H9 (cell line): ENCODE data around the gene RWDD1. TPM values are rescaled to one million over a fixed set of nuclear protein-coding genes. Genes with fewer than 3 reads are reported as not detected.

Source experiments
- DNase-seq: peaks from one replicate; pipeline ENCODE4 v3.0.0-alpha.2; 2017
- H2AFZ ChIP-seq: one replicate; pipeline ENCODE4 v1.6.1; 2013; ENCODE audit warnings: mild to moderate bottlenecking, low read length, control low read depth, moderate library complexity
- H2AK5ac ChIP-seq: 2 replicates; pipeline ENCODE4 v1.6.1; 2013; ENCODE audit warnings: low read length, control low read depth, mixed read lengths; ENCODE audit not compliant: insufficient read length
- H2BK120ac ChIP-seq: one replicate; pipeline ENCODE4 v1.6.1; 2013; ENCODE audit warnings: low read depth, mild to moderate bottlenecking, low read length, control low read depth, inconsistent platforms; ENCODE audit not compliant: poor library complexity, severe bottlenecking
- H2BK12ac ChIP-seq: 2 replicates; pipeline ENCODE4 v1.6.1; 2013; ENCODE audit warnings: low read length, control low read depth, mixed read lengths, low read depth; ENCODE audit not compliant: insufficient read length
- H2BK15ac ChIP-seq: 2 replicates; pipeline ENCODE4 v1.6.1; 2013; ENCODE audit warnings: low read depth, low read length, control low read depth
- H2BK20ac ChIP-seq: one replicate; pipeline ENCODE4 v1.6.1; 2013; ENCODE audit warnings: low read depth, mild to moderate bottlenecking, low read length, control low read depth, inconsistent platforms; ENCODE audit not compliant: poor library complexity, severe bottlenecking
- H2BK5ac ChIP-seq: 2 replicates; pipeline ENCODE4 v1.6.1; 2013; ENCODE audit warnings: low read length, control low read depth, mixed read lengths; ENCODE audit not compliant: insufficient read length
- H3K14ac ChIP-seq: 2 replicates; pipeline ENCODE4 v1.6.1; 2013; ENCODE audit warnings: low read length, control low read depth; ENCODE audit not compliant: insufficient read depth
- H3K18ac ChIP-seq: 2 replicates; pipeline ENCODE4 v1.6.1; 2013; ENCODE audit warnings: low read depth, mild to moderate bottlenecking, mixed read lengths, low read length, control low read depth; ENCODE audit not compliant: insufficient read length
- H3K23ac ChIP-seq: 2 replicates; pipeline ENCODE4 v1.6.1; 2013; ENCODE audit warnings: low read length, control low read depth, mixed read lengths, low read depth; ENCODE audit not compliant: insufficient read length
- H3K23me2 ChIP-seq: 2 replicates; pipeline ENCODE4 v1.6.1; 2013; ENCODE audit warnings: low read depth, mild to moderate bottlenecking, mixed read lengths, low read length, control low read depth; ENCODE audit not compliant: insufficient read length, poor library complexity, severe bottlenecking
- H3K27ac ChIP-seq: 2 replicates; pipeline ENCODE4 v1.5.1; 2013; ENCODE audit warnings: low read length, control low read depth, mixed read lengths, low read depth; ENCODE audit not compliant: insufficient read length
- H3K27me3 ChIP-seq: 2 replicates; pipeline ENCODE4 v1.6.1; 2013; ENCODE audit warnings: low read length, control low read depth, inconsistent platforms; ENCODE audit not compliant: insufficient read depth
- H3K4ac ChIP-seq: 2 replicates; pipeline ENCODE4 v1.6.1; 2013; ENCODE audit warnings: low read depth, mild to moderate bottlenecking, control low read depth, inconsistent platforms, low read length, moderate library complexity
- H3K4me1 ChIP-seq: 2 replicates; pipeline ENCODE4 v1.6.1; 2013; ENCODE audit warnings: low read length, control low read depth, inconsistent platforms; ENCODE audit not compliant: insufficient read depth
- H3K4me2 ChIP-seq: 2 replicates; pipeline ENCODE4 v1.6.1; 2013; ENCODE audit warnings: low read length, control low read depth, mixed read lengths; ENCODE audit not compliant: insufficient read length, insufficient read depth
- H3K56ac ChIP-seq: 2 replicates; pipeline ENCODE4 v1.6.1; 2013; ENCODE audit warnings: low read depth, mild to moderate bottlenecking, mixed read lengths, low read length, control low read depth; ENCODE audit not compliant: insufficient read length
- H3K79me1 ChIP-seq: 2 replicates; pipeline ENCODE4 v1.6.1; 2013; ENCODE audit warnings: low read depth, mild to moderate bottlenecking, moderate library complexity, low read length, control low read depth, inconsistent platforms; ENCODE audit not compliant: insufficient read depth, poor library complexity, severe bottlenecking
- H3K79me2 ChIP-seq: 2 replicates; pipeline ENCODE4 v1.6.1; 2013; ENCODE audit warnings: low read length, control low read depth, inconsistent platforms; ENCODE audit not compliant: insufficient read depth
- H3K9ac ChIP-seq: 2 replicates; pipeline ENCODE4 v1.6.1; 2013; ENCODE audit warnings: low read length, control low read depth, mixed read lengths; ENCODE audit not compliant: insufficient read length; ENCODE audit errors: extremely low read depth
- H3K9me3 ChIP-seq: one replicate; pipeline ENCODE4 v1.6.1; 2013; ENCODE audit warnings: low read depth, low read length, inconsistent platforms; ENCODE audit not compliant: control insufficient read depth
- H3T11ph ChIP-seq: one replicate; pipeline ENCODE4 v1.6.1; 2013; ENCODE audit warnings: mild to moderate bottlenecking, low read length, control low read depth, inconsistent platforms
- H4K20me1 ChIP-seq: one replicate; pipeline ENCODE4 v1.6.1; 2013; ENCODE audit not compliant: control insufficient read depth, insufficient read length, insufficient read depth
- H4K5ac ChIP-seq: 2 replicates; pipeline ENCODE4 v1.6.1; 2013; ENCODE audit warnings: low read depth, mild to moderate bottlenecking, mixed read lengths, low read length, control low read depth; ENCODE audit not compliant: insufficient read length
- H4K8ac ChIP-seq: replicated peaks from 2 replicates; pipeline ENCODE4 v1.6.1; 2013; ENCODE audit warnings: low read length, control low read depth, mixed read lengths, low read depth; ENCODE audit not compliant: insufficient read length
- H4K91ac ChIP-seq: 2 replicates; pipeline ENCODE4 v1.6.1; 2013; ENCODE audit warnings: low read depth, mild to moderate bottlenecking, moderate library complexity, mixed read lengths, low read length, control low read depth; ENCODE audit not compliant: insufficient read length
- H3K27ac Mint-ChIP-seq, 3 experiments: 2 replicates in 2 of 3; 3 replicates in 1 of 3; pipeline ENCODE4 v1.8.0; 2020 to 2021; ENCODE audit warnings: mixed read lengths in 3 of 3, mild to moderate bottlenecking in 1 of 3, moderate library complexity in 1 of 3
- H3K27me3 Mint-ChIP-seq: 2 replicates; pipeline ENCODE4 v1.8.0; 2021; ENCODE audit warnings: low read depth, mild to moderate bottlenecking, moderate library complexity, mixed read lengths
- H3K36me3 Mint-ChIP-seq, 3 experiments: 2 replicates in 2 of 3; 3 replicates in 1 of 3; pipeline ENCODE4 v1.8.0; 2020 to 2021; ENCODE audit warnings: low read depth in 3 of 3, mixed read lengths in 3 of 3; ENCODE audit not compliant: insufficient read depth in 1 of 3
- H3K4me1 Mint-ChIP-seq, 2 experiments: 2 replicates each; pipeline ENCODE4 v1.8.0; 2020; ENCODE audit warnings: mixed read lengths in 2 of 2
- H3K4me3 Mint-ChIP-seq, 2 experiments: 2 replicates in 1 of 2; 3 replicates in 1 of 2; pipeline ENCODE4 v1.8.0; 2020 to 2021; ENCODE audit warnings: mild to moderate bottlenecking in 2 of 2, mixed read lengths in 2 of 2, moderate library complexity in 1 of 2
- H3K9me3 Mint-ChIP-seq, 2 experiments: 2 replicates in 1 of 2; 3 replicates in 1 of 2; pipeline ENCODE4 v1.8.0; 2020; ENCODE audit warnings: mild to moderate bottlenecking in 2 of 2, mixed read lengths in 2 of 2, moderate library complexity in 1 of 2
- WGBS: extraction: QIAGEN DNeasy Blood & Tissue Kit; methylation state at CpG from one replicate; pipeline ENCODE4 v1.1.7; 2013; ENCODE audit warnings: missing lambda C conversion rate, low lambda C conversion rate, mixed read lengths; ENCODE audit not compliant: insufficient read length; ENCODE audit errors: extremely low coverage; 5-methylcytosine and 5-hydroxymethylcytosine counted together
- total RNA-seq: library from RNA; stranded (reverse); gene quantifications from 2 replicates; pipeline ENCODE4 v1.2.1, GENCODE V29; 2021
- TF ChIP-seq, protein P1 (sequence below): fragments of 200-600 bp; sonication (generic); conservative IDR thresholded peaks from 3 replicates; pipeline ENCODE4 v1.8.0; 2021; ENCODE audit warnings: antibody characterized with exemption, mild to moderate bottlenecking

Gene RWDD1
- total RNA-seq, 1 experiment from 2014 or later = 42.0 TPM

DNA sequence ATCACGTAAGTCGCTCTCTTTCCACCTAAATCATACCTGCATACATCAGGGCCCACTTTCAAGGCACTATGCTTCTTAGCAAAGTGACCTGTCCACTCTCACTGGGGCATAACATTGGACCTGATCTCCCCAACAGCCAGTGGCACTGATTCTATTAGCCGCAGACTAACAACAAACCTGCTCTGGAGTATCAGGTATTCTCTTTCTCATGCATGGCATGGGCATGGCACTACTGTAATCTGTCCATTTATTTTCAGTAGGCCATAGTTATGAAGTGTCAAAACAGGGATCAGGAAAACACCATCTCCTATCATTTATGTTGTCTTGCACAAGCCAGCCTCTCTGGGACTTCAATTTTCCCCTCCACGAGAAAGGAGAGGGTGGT is 9.3 kb upstream of the RWDD1 start:
- Histone ChIP-seq H2BK20ac (no peak overlapping the region), H2BK12ac (no peak overlapping the region), H3K14ac (no peak overlapping the region), H3K27ac (no peak overlapping the region), H3K4me2 (no peak overlapping the region), H3K4me1 (no peaks in the 10 kb centered on the region), H3K23me2 (no peaks in the 10 kb centered on the region), H3T11ph (no peak overlapping the region), H4K5ac (no peak overlapping the region), H2BK5ac (no peak overlapping the region), H4K20me1 (no peaks in the 10 kb centered on the region), H3K9me3 (no peaks in the 10 kb centered on the region), H2BK15ac (no peak overlapping the region), H2AK5ac (no peak overlapping the region), H2AFZ (no peak overlapping the region), H4K91ac (no peak overlapping the region), H3K79me2 (no peaks in the 10 kb centered on the region), H2BK120ac (no peak overlapping the region), H3K79me1 (no peaks in the 10 kb centered on the region), H3K9ac (no peak overlapping the region), H3K27me3 (no peaks in the 10 kb centered on the region), H4K8ac (no peak overlapping the region), H3K4ac (no peak overlapping the region), H3K18ac (no peak overlapping the region), H3K56ac (no peak overlapping the region), H3K23ac (no peak overlapping the region)
- no peak for DNase-seq
- H3K27me3 Mint-ChIP-seq = peaks cover 7% of the 10 kb centered on the region
- no peaks in the 10 kb centered on the region for H3K36me3 Mint-ChIP-seq
- no CpG with 5 or more reads among the region's 4 CpGs for WGBS
- TF ChIP-seq, protein P1, sequence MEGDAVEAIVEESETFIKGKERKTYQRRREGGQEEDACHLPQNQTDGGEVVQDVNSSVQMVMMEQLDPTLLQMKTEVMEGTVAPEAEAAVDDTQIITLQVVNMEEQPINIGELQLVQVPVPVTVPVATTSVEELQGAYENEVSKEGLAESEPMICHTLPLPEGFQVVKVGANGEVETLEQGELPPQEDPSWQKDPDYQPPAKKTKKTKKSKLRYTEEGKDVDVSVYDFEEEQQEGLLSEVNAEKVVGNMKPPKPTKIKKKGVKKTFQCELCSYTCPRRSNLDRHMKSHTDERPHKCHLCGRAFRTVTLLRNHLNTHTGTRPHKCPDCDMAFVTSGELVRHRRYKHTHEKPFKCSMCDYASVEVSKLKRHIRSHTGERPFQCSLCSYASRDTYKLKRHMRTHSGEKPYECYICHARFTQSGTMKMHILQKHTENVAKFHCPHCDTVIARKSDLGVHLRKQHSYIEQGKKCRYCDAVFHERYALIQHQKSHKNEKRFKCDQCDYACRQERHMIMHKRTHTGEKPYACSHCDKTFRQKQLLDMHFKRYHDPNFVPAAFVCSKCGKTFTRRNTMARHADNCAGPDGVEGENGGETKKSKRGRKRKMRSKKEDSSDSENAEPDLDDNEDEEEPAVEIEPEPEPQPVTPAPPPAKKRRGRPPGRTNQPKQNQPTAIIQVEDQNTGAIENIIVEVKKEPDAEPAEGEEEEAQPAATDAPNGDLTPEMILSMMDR = no peak
- peaks cover 3% of the 10 kb centered on the region in 2 experiments; a peak in 2 of 4 replicates for H3K4me1 Mint-ChIP-seq
- H3K27ac Mint-ChIP-seq = no peak overlapping the region
- H3K9me3 Mint-ChIP-seq = no peaks in the 10 kb centered on the region
- H3K4me3 Mint-ChIP-seq = no peak overlapping the region
